ENCODE results near the gene ZNF410.
A peak's percentile ranks its signal among the peaks of the same experiment; 100 is the strongest.

Gene ZNF410

GRCh38 chr14:73937012-73937411, 50.4 kb downstream of the ZNF410 start:
- H3K4me3 ChIP-seq: no peak overlapping the region
- TF ChIP-seq CTCF (IDR thresholded peaks at IDR 0.05): no peak
- DNase-seq (ENCODE audit: low spot score): no peak
- H3K27ac ChIP-seq: no peak overlapping the region

- Histone ChIP-seq H3K27ac (peak overlapping the region in 1 of 2 donors; percentile 29), H3K4me3 (no peak overlapping the region)
- no peak for TF ChIP-seq CTCF (IDR thresholded peaks at IDR 0.05)
- no peak for DNase-seq (ENCODE audit: low spot score)
These were observed 55.5 kb downstream of the ZNF410 start for GRCh38 chr14:73942180-73942579.

GRCh38 chr14:73943083-73943482, 56.4 kb downstream of the ZNF410 start:
- DNase-seq (ENCODE audit: low spot score): no peak
- H3K4me3 ChIP-seq: no peak overlapping the region
- H3K27ac ChIP-seq: peak overlapping the region in 1 of 2 donors; percentile 59
- no peak for TF ChIP-seq CTCF (IDR thresholded peaks at IDR 0.05)

GRCh38 chr14:73944432-73945158, 57.9 kb downstream of the ZNF410 start:
- no peak for DNase-seq (ENCODE audit: low spot score)
- Histone ChIP-seq H3K27ac (no peak overlapping the region), H3K4me3 (no peak overlapping the region)
- TF ChIP-seq CTCF (IDR thresholded peaks at IDR 0.05): no peak

- no peak for DNase-seq (ENCODE audit: low spot score)
- no peak overlapping the region for H3K4me3 ChIP-seq
- no peak for TF ChIP-seq CTCF (IDR thresholded peaks at IDR 0.05)
- no peak overlapping the region for H3K27ac ChIP-seq
These were observed 58.6 kb downstream of the ZNF410 start for GRCh38 chr14:73945159-73945670.

GRCh38 chr14:73949752-73950734, 63.4 kb downstream of the ZNF410 start, which contains the start of the genes COQ6 and FAM161B:
TSS of gene COQ6 (plus strand) at chr14:73950302. CDS start at chr14:73950333, 31 bp downstream.
TSS of gene FAM161B (minus strand) at chr14:73950094. CDS start at chr14:73950026, 68 bp downstream.
- Histone ChIP-seq H3K4me3 (peak within 1 kb of the TSS; percentile 78), H3K27ac (peak within 1 kb of the TSS; percentile 71 to 90)
- DNase-seq (ENCODE audit: low spot score): peak; percentile 97
- no peak for TF ChIP-seq CTCF (IDR thresholded peaks at IDR 0.05)

Data from coronary artery (tissue), 2 donors.